GM19397 (cell line): Measurements from ENCODE around the gene ERP29.
"Not testable (repeated sequence)": the region's sequence is repeated elsewhere in the genome, so short reads cannot be mapped to it uniquely, and the experiment has no call there.

Experiments used
- ATAC-seq: cut with Tn5 transposase; IDR thresholded peaks from one replicate; pipeline ENCODE4 v1.9.1; 2021; ENCODE audit warnings: mild to moderate bottlenecking, moderate library complexity; ENCODE audit not compliant: unreplicated experiment

Gene ERP29

DNA sequence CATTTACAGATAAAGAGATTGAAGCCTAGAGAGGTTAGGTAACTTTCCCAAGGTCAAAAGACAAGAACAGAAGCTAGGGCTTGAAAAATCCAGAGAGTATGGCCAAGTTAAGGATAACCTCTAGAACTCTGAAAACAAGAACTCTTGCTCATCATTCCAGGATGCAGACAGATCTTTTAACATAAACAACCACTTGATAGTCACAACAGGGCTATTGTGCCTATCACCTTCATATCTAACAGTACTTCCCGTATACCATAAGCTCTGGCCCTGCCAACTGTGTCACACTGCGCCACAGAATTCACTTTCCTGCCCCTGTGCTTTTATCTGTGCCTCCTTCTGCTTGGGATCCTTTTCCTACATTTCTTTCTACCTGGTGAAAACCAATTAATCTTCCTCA, 18.2 kb downstream of the ERP29 start:
- no peak for ATAC-seq

DNA sequence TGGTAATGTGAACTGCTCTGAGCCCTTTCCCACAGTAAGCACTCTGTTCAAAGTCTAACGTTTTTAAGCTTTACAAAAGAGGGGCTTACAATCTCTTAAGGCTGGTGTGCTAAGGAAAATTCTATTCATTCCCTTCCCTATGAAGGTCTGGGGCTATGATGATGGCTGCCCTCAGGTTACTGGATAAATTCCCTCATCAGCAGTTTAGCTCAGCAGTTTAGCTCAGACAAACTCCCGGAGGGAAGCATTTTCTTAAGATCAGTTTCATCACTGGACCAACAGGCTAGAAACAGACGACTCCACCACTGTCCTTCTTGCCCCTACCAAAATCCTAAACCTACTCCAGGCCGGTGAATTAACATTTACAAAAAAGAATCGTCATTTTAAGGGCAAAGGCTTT, 19.1 kb downstream of the ERP29 start:
- no peak for ATAC-seq

DNA sequence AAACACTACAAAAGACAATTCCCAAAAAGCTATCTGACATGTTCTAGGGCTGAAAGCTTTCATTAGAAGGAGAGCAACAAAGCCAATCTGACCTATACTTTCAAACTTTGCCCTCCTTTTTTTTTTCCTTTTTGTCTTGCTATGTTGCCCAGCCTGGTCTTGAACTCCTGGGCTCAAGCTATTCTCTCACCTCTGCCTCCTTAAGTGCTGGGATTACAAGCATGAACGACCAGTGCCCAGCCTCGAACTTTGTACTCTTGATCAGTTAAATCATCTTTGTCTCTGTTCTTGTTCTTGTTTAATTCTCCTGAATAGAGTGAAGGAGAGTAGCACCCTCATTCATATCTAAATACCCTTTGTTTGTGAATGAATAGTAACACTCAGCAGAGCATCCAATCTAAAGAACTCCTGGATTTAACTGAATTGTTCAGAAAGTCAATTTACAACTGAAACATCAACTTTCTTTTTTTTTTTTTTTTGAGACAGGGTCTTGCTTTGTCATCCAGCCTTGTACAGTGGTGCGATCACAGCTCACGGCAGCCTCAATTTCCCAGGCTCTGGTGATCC, 22.1 kb downstream of the ERP29 start:
- no peak for ATAC-seq

DNA sequence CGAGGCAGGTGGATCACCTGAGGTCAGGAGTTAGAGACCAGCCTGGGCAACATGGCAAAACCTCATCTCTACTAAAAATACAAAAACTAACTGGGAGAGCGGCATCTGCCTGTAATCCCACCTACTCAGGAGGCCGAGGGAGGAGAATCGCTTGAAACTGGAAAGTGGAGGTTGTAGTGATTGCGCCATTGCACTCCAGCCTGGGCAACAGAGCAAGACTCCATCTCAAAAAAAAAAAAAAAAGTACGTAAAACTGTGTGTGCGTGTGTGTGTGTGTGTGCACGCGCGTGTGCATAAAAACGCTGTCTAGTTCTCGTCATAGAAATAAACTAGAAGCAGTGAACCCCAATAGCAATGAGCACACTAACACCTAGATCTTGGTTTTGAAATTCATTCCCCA, 23.4 kb downstream of the ERP29 start:
- not testable (repeated sequence) for ATAC-seq

DNA sequence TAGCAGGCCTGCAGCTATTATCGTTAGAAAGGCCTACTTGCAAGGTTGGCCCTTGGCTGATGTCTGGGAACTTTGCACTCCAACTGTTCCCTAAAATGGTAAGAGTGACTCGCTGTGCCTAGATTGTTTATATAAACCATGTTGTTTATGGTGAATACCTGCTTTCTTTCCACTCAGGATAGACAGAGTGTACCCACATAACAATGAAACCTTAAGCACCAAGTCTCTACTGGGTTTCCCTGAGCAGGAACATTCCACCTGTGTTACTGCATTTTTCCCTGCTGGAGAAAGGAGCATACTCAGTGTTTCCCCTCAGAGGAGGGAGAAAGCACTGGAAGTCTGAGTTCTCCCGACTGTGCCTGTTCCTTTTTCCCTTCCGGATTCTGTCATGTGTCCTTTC, 32.8 kb downstream of the ERP29 start:
- ATAC-seq: no peak

DNA sequence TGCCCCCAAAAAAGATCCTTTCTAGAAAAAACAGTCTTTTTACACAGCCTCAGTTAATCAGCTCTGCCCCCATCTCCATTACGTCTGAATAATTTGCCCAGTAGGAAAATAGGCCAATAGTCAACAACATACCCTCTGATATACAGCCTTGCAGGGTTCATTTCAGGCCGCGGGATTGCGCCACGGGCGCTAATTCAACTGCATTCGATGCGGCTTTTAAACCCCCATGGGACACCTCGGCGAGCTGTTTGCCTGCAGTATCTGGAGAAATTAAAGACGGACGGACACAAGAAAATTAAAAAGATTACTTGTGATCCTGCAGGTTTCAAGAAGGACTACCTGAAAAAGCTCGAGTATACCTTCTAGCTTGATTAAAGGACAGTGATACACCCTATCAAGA, 36.1 kb downstream of the ERP29 start:
- ATAC-seq: no peak

DNA sequence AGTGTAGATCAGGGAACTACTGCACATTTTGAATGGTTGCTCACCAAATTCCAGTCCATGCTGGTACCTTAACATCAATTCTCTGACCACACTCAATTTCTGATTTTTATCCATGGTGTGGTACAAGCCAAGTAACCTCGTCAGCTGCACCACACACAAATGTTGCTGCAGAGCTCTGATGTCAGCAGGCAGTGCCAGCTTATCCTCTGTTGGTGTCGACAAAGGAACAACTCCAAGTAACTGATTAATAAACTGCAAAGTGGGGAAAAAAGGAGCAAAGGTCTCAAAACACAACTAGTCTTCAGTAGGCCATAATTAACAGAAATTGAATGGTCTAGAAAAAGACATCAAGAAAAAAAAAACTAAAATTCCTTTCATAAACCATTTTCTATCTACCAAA, 47.9 kb downstream of the ERP29 start:
- ATAC-seq: no peak

DNA sequence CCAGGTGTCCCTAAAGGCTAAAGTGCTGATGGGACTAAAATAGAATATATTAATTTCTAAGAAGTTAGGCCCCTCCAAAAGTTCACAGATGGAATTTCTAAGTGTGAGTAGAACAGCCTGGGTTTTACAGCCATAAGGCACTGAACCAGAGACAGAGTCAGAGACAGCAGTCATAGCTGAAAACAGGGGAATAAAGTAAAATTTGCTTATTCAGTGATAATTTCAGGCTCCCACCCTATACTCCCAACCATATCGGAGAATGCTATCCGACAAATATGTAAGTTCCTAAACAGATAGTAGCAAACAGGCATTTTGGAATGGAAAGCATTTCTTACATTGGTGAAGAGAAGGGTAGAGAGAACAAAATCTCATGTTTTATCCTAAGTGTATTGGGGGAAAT, 50.0 kb downstream of the ERP29 start:
- ATAC-seq: no peak

DNA sequence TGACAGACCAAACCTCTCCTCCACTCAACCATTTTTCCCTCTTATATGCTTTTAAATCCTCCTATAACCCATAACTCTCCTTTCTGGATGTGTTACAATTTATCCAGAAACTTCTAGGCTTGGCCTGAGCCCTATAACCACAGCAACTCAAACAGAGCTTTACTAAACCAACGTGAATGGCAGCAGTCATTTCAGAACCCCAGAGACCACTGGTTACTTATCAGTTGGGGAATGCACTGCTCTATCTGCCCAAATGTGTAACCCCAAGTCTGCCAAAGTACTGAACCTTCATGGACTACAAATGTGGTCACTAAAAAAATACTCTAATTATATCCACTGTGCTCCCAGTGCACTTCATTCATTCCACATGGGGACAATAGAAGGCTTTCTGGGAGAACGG, 53.3 kb downstream of the ERP29 start:
- ATAC-seq: no peak
